ENCODE measurements around the gene ALMS1.
"Not testable (repeated sequence)": the region's sequence is repeated elsewhere in the genome, so short reads cannot be mapped to it uniquely, and the experiment has no call there.

ALMS1 gene

DNA sequence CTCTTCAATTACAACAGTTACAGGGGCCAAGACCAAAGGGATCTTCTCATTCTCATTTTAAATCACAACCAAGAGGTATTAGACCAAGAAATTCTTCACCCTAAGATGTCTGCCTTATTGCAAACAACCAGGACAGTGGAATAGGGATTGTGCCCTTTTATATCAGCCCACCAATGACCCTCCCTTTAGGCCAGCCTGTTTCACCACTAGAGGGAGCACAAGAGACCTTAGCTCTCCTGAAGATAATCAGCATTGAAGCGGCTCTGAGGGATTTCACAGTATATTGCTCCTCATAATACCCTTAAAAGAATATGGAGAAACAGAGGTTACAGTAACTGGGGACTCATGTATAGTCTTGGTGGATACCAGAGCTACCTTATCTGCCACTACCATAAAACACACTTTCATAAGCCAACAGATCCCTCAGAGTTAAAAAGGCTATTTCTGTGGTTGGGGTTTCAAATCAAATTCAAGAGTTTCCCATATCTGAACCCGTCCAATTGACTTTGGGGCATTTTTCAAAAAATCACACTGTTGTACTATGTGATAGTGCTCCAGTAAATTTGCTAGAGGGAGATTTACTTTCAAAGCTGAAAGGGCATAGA, 245.1 kb downstream of the ALMS1 start:
- peak in 1 of 2 donors; percentile 3 for DNase-seq

DNA sequence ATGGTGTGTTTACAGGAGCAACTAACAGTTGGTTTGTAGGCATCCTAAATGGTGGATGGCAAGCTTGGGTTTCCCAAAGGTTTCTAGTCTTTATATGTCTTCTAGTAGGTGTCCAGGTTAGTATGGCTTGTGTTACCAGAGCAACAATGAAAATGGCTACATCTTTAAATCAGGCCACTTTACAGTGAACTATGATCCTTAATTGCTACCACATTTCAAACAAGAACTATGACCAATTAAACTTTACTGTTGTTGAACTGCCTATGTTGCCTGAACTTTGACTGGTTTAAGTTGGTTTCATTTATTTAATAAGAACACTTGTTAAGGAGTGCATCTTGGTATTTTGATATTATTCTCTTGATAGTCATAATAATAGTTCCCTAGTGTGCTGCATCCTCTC, 251.3 kb downstream of the ALMS1 start:
- not testable (repeated sequence) for DNase-seq

DNA sequence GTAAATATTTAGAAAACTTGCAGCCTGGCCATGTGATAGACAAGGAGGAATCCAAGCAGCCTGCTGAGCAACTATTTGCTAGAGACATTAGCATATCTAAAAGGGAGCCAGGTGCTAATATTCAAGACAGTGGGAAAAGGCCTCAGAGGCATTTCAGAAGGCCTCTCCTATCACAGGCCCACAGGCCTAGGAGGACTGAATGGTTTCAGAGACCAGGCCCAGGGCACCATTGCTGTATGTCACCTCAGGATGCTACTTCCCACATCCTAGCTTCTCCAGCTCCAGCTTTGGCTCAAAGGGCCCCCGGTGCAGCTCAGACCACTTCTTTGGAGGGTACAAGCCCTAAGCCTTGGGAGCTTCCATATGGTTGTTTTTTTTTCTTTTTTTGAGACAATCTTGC, 252.8 kb downstream of the ALMS1 start:
- no peak for DNase-seq

- no peak for DNase-seq
Measured at GRCh38 chr2:73640511-73640911, 254.9 kb downstream of the ALMS1 start.

DNA sequence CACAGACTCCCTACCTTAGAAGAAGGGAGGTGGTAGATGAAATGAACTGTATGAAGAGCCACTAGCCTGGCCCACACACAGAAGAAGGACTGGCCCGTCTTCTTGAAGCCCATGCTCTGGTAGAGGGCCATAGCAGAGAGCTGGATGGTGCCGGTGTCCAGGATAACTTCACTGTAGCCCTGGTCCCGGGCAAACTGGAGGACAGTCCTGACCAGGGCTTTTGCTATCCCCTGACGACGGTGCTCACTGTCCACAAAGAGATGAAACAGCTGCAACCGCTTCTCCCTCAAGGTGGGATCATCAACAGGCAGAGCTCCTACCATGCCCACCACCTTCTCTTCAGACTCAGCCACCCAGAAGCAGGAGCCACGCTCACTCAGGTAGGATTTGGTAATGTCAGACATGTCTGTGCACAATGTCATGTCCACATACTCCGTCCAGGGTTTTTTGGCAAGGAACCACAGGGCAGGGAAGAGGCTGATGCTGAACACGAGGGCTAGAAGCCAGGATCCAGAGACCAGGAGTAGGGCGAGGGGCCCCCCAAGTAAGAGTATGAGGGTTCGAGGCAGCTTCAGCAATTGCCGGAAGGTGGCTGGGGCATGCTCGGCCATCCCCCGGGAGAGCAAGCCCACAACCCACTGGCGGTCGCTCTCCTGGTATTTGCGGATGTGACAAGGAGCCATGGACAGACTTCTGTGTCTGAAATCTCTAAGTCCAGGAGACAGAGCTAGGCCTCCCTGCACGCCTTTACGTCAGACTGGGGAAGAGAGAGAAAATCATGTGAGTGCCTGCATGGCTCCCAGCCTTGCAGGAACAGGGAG, 255.5 kb downstream of the ALMS1 start:
- DNase-seq = no peak

DNA sequence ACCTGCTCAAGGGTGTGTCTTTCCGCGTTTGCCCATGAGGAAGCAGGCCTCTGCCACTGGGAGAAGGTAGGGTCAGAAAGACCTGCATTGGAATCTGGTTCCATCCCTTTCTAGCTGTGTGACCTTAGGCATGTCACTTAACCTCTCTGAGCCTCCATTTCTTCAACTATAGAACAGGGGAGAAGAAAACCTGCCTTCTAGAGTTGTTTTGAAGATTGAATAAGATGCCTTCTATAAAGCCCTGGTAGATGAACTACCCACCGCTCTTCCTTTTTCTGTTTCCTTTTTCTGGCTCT, 256.1 kb downstream of the ALMS1 start:
- DNase-seq = no peak

- DNase-seq = no peak
Measured at GRCh38 chr2:73642338-73643018, 256.8 kb downstream of the ALMS1 start, which contains the start of gene NAT8. Gene NAT8 (minus strand): TSS chr2:73642422. CDS start chr2:73641628, 794 bp downstream.

- DNase-seq = not testable (repeated sequence)
Measured at GRCh38 chr2:73647690-73648089, 262.1 kb downstream of the ALMS1 start.

DNA sequence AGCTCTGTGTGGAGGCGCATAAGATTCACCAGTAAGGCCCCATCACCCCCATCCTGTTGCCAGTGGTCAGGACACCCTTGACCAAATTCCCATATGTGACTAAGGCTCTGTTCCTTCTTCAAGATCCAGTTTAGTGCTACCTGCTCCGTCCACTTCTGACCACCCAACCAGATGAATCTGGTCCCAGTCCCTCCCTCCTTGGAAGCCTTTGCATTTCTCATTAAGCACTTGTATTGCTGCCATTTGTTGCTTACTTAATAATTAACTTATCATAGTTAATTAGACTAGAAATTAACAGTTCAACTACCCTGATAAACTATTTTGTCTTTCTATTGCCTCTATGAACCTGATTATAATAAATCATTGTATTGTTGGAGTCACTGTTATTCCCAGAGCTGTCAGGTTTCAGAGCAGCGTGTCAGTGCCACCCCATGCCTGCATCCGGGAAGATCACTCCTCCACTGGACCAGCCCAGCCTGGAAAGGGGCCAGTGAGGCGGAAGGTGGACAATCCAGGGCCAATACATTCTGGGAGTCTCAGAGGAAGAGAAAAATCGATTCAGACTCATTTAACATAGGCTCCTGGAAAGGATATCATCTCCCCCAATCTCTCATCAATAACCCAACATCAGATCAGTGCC, 266.1 kb downstream of the ALMS1 start:
- no peak for DNase-seq

GRCh38 chr2:73652348-73652747, 266.7 kb downstream of the ALMS1 start:
- DNase-seq = no peak

DNA sequence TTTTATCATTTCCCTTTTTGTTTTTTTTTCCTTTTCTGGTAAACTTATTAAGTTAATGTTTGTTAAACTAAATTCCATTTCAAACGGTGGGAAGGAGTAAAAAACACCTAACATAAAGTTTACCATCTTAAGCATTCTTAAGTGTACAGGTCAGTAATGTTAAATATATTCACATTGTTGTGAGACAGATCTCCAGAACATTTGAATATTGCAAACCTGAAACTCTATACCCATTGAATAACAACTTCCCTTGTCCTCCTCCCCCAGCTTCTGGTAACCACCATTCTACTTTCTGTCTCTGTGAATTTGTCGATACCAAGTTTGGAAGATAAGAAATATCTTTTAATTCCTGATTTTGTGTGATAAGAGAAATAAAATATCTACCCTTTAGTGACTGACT, 268.5 kb downstream of the ALMS1 start:
- DNase-seq = no peak

All from CD4-positive, alpha-beta T cell treated with Interleukin-1 beta for 1 hour (primary cell).